ENCODE results near the gene ANO2. TPM values are rescaled to one million over a fixed set of nuclear protein-coding genes. Genes with fewer than 3 reads are reported as not detected.

The ANO2 gene
- total RNA-seq, 1 donor from 2014 or later: 1.9 TPM

DNA sequence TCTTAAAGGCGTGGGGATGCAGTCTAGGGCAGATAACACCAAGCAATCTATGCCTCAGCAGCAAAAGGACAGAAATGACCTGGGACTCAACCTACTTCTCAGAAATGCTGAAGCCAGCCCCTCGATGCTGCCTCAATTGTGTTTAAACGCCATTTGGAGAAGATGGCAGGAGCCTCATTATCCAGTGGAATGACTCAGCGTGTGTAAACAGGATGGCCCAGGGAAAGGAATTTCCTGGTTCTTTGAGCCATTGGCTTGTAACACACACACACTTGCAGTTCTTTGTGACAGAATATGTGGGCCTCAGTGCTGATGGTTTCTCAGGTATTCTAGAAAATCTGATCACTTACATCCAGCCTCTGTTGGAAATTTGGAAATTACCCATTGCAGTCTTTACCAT, 358.9 kb downstream of the ANO2 start:
- TF ChIP-seq, protein P1, sequence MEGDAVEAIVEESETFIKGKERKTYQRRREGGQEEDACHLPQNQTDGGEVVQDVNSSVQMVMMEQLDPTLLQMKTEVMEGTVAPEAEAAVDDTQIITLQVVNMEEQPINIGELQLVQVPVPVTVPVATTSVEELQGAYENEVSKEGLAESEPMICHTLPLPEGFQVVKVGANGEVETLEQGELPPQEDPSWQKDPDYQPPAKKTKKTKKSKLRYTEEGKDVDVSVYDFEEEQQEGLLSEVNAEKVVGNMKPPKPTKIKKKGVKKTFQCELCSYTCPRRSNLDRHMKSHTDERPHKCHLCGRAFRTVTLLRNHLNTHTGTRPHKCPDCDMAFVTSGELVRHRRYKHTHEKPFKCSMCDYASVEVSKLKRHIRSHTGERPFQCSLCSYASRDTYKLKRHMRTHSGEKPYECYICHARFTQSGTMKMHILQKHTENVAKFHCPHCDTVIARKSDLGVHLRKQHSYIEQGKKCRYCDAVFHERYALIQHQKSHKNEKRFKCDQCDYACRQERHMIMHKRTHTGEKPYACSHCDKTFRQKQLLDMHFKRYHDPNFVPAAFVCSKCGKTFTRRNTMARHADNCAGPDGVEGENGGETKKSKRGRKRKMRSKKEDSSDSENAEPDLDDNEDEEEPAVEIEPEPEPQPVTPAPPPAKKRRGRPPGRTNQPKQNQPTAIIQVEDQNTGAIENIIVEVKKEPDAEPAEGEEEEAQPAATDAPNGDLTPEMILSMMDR (conservative IDR thresholded peaks at IDR 0.05): no peak
- no peak overlapping the region for H3K27ac Mint-ChIP-seq (ENCODE audit: unreplicated experiment)
- peaks cover 7% of the 10 kb centered on the region for H3K4me1 Mint-ChIP-seq
- no peak overlapping the region for H3K4me3 Mint-ChIP-seq
- H3K27me3 Mint-ChIP-seq (ENCODE audit: low read depth): no peaks in the 10 kb centered on the region
- no peaks in the 10 kb centered on the region for H3K9me3 Mint-ChIP-seq
- H3K36me3 Mint-ChIP-seq (ENCODE audit: low read depth): no peaks in the 10 kb centered on the region
- DNase-seq (ENCODE audit: low read depth, low spot score): no peak

DNA sequence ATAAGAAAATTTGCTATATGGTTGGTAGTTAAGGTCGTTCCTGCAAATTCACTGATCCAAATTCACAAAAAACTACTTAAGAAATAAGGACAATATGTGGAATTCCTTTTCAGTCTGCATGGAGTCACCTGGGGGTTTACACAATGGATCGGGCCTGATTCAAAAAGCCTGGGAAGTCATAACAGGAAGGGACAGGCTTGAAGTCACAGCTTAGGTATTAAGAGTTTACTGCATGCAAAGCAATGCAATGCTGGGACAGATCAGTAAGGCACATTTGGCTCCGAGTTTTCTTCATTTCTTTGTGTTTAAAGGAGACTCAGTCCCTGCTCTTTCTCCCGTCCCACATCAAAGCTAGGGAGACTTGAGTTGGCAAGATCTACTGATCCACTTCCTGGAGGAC, 359.9 kb downstream of the ANO2 start:
- Mint-ChIP-seq H3K4me3 (no peak overlapping the region), H3K4me1 (peaks cover 4% of the 10 kb centered on the region), H3K27ac (ENCODE audit: unreplicated experiment) (no peak overlapping the region), H3K36me3 (ENCODE audit: low read depth) (no peaks in the 10 kb centered on the region), H3K9me3 (no peaks in the 10 kb centered on the region), H3K27me3 (ENCODE audit: low read depth) (no peaks in the 10 kb centered on the region)
- DNase-seq (ENCODE audit: low read depth, low spot score): no peak
- TF ChIP-seq, protein P1 (conservative IDR thresholded peaks at IDR 0.05): no peak

DNA sequence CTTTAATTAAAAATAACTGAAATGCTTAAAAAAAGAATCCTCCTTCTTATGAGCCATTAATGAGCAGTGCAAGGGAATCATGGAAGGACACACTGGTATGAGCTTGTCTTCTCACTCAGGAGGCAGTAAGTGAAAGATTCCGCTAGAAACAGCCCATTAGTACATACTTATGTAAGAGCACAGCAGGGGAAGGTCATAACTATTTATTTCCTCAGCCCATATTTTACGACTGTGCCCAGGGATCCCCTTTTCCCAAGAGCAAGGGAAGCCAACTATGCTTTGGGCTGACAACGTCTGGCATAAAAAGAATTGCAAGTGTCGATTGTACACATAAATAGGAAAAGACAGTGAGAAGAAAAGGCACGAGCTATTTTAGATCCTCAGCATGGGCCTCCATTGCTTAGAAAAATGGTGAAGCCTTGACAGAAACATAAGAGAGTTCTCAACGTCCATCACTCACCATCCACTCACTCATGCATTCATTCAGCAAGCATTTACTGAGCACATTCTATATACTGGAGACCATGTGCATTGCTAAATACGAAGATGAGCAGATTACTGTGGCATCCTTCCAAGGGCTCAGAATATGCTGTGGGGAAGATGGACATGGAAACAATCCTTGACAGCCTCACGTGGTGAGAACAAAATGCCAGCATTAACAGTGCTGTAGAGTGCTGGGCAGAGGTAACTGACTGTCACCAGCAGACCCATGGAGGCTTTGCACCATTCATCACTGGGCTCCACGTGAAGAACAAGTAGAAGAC, 360.5 kb downstream of the ANO2 start:
- H3K36me3 Mint-ChIP-seq (ENCODE audit: low read depth): no peaks in the 10 kb centered on the region
- peaks cover 4% of the 10 kb centered on the region for H3K4me1 Mint-ChIP-seq
- DNase-seq (ENCODE audit: low read depth, low spot score): no peak
- H3K27me3 Mint-ChIP-seq (ENCODE audit: low read depth): no peaks in the 10 kb centered on the region
- H3K27ac Mint-ChIP-seq (ENCODE audit: unreplicated experiment): no peak overlapping the region
- H3K4me3 Mint-ChIP-seq: no peak overlapping the region
- H3K9me3 Mint-ChIP-seq: no peaks in the 10 kb centered on the region
- TF ChIP-seq, protein P1 (conservative IDR thresholded peaks at IDR 0.05): no peak

DNA sequence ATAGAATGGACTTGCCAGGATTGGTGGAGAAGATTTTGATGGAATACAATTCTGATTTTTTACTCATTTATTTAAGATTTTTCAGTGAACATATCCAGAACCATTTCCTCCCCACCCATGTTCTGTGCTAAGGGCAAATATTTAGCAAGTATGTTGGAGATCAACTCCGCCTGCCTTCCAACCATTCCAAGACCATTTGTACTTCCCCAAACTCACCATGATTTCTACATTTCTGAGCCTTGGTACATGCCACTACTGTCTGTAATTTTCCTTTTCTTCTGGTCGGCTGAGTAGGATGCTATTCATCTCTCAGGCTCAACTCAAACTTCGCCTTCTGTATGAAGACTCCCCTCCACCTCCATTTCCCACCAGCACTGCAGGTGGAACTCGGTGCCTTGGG, 362.5 kb downstream of the ANO2 start:
- Mint-ChIP-seq H3K27ac (ENCODE audit: unreplicated experiment) (no peak overlapping the region), H3K9me3 (no peaks in the 10 kb centered on the region), H3K4me1 (no peaks in the 10 kb centered on the region), H3K27me3 (ENCODE audit: low read depth) (no peaks in the 10 kb centered on the region), H3K4me3 (no peak overlapping the region), H3K36me3 (ENCODE audit: low read depth) (no peaks in the 10 kb centered on the region)
- TF ChIP-seq, protein P1 (conservative IDR thresholded peaks at IDR 0.05): no peak
- no peak for DNase-seq (ENCODE audit: low read depth, low spot score)

DNA sequence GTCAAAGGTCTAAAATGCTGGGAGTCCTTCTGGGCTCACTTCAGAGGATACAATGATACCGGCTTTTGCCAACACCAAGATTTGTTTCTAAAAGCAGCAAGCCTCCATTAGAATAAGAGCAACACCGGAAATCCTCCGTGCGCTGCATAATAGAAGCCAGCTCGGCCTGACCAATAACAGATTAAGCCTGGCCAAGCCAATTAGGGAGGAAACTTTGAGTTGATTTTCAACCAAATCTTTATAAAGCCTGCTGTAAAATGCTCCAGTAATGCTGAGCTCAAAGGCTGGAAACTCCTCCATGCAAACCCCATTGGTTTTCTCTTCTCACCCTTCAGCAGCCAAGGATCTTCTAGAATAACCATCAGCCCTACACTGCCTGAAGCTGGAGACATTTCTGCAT, 363.0 kb downstream of the ANO2 start:
- TF ChIP-seq, protein P1 (conservative IDR thresholded peaks at IDR 0.05): no peak
- Mint-ChIP-seq H3K9me3 (no peaks in the 10 kb centered on the region), H3K4me3 (no peak overlapping the region), H3K27ac (ENCODE audit: unreplicated experiment) (no peak overlapping the region), H3K36me3 (ENCODE audit: low read depth) (no peaks in the 10 kb centered on the region), H3K4me1 (no peaks in the 10 kb centered on the region), H3K27me3 (ENCODE audit: low read depth) (no peaks in the 10 kb centered on the region)
- no peak for DNase-seq (ENCODE audit: low read depth, low spot score)

Measured in neural crest cell (in vitro differentiated cells).